MM.1S (cell line): ENCODE results near the gene RHOBTB3.

ENCODE experiments used
- DNase-seq: peaks from one replicate; pipeline ENCODE4 v3.0.0-alpha.2; 2015
- H2AFZ ChIP-seq: fragments of 300-600 bp; sonication (generic); 2 replicates; pipeline ENCODE4 v1.6.0; 2016; ENCODE audit warnings: antibody characterized with exemption, low read length
- H3F3A ChIP-seq: fragments of 300-600 bp; sonication (generic); 2 replicates; pipeline ENCODE4 v1.6.1; 2016; ENCODE audit warnings: mild to moderate bottlenecking, antibody characterized with exemption, low read length, moderate library complexity, mixed read lengths; ENCODE audit not compliant: insufficient read depth
- H3K27ac ChIP-seq: fragments of 300-600 bp; sonication (generic); 2 replicates; pipeline ENCODE4 v1.5.1; 2016; ENCODE audit warnings: mild to moderate bottlenecking, low read length
- H3K27me3 ChIP-seq: fragments of 300-600 bp; sonication (generic); replicated peaks from 2 replicates; pipeline ENCODE4 v1.6.0; 2016; ENCODE audit warnings: low read length; ENCODE audit not compliant: insufficient read depth
- H3K36me3 ChIP-seq: fragments of 300-600 bp; sonication (generic); replicated peaks from 2 replicates; pipeline ENCODE4 v1.6.1; 2016; ENCODE audit warnings: mild to moderate bottlenecking, low read length, mixed read lengths; ENCODE audit not compliant: insufficient read depth
- H3K4me1 ChIP-seq: fragments of 300-600 bp; sonication (generic); 2 replicates; pipeline ENCODE4 v1.6.1; 2016; ENCODE audit warnings: low read length, mixed read lengths
- H3K4me2 ChIP-seq: fragments of 300-600 bp; sonication (generic); 2 replicates; pipeline ENCODE4 v1.6.0; 2016; ENCODE audit warnings: low read depth, low read length
- H3K4me3 ChIP-seq: fragments of 300-600 bp; sonication (generic); 2 replicates; pipeline ENCODE4 v1.5.1; 2016; ENCODE audit warnings: low read length, mixed read lengths
- H3K79me2 ChIP-seq: fragments of 300-600 bp; sonication (generic); 2 replicates; pipeline ENCODE4 v1.6.1; 2016; ENCODE audit warnings: mixed run types, low read length, mixed read lengths
- H3K9ac ChIP-seq: fragments of 300-600 bp; sonication (generic); 2 replicates; pipeline ENCODE4 v1.6.1; 2016; ENCODE audit warnings: low read length, mixed read lengths
- H3K9me2 ChIP-seq: fragments of 300-600 bp; sonication (generic); replicated peaks from 2 replicates; pipeline ENCODE4 v1.6.1; 2016; ENCODE audit warnings: mild to moderate bottlenecking, low read length, mixed read lengths; ENCODE audit not compliant: insufficient read depth
- H3K9me3 ChIP-seq: fragments of 300-600 bp; sonication (generic); replicated peaks from 2 replicates; pipeline ENCODE4 v1.6.1; 2016; ENCODE audit warnings: mild to moderate bottlenecking, low read length, mixed read lengths; ENCODE audit not compliant: insufficient read depth
- H4K20me1 ChIP-seq: fragments of 300-600 bp; sonication (generic); 2 replicates; pipeline ENCODE4 v1.6.1; 2016; ENCODE audit warnings: mild to moderate bottlenecking, low read length, moderate library complexity, mixed read lengths; ENCODE audit not compliant: insufficient read depth
- CTCF ChIP-seq: fragments of 300-600 bp; sonication (generic); IDR thresholded peaks from 2 replicates; pipeline ENCODE4 v1.5.1; 2016; ENCODE audit warnings: antibody characterized with exemption, low read length, mixed read lengths
- EZH2 ChIP-seq: fragments of 300-600 bp; sonication (generic); optimal IDR thresholded peaks from 2 replicates; pipeline ENCODE3; 2017; ENCODE audit warnings: low read depth, mild to moderate bottlenecking, antibody characterized with exemption, low read length, mixed read lengths
- EZH2phosphoT487 ChIP-seq: fragments of 300-600 bp; sonication (generic); IDR thresholded peaks from 2 replicates; pipeline ENCODE4 v1.6.1; 2018; ENCODE audit warnings: antibody characterized with exemption, low read length

The RHOBTB3 gene

DNA sequence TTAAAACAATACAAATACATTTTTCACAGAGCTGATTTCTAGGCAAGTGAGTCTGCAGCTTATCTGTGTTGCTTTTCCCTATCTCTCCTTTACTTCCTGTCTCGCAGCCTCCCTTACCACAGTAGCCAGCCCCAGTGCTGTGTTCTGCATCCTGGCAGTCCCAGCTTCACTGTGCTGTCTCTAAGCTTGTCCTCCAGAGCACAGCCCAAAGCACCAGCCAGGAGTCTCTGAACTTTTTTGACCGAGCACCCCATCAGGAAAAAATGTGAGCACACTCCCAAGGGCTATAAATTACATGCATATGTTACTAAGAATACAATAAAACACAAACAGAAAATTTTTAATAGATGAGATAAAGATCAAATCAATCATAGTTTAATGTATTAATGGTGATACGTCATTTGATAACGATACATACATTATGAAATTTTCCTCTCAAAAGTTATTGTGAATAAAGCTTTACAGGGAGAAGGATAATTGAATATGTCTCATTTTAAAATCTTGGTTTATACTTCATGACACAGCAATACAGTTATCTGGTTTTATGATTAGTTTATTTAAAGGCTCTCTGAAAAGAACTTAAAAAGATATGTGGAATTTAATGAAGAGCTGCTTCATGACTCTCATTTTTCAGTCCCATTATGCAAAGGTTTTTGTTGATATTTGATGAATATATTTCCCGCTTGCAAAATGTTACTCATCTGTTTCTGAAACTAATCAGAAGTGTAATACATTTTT is 7.3 kb upstream of the RHOBTB3 start:
- Histone ChIP-seq H3K79me2 (no peaks in the 10 kb centered on the region), H3K4me1 (peaks cover 37% of the 10 kb centered on the region), H3K9ac (no peak overlapping the region), H3K9me2 (no peaks in the 10 kb centered on the region), H3K27me3 (no peaks in the 10 kb centered on the region), H2AFZ (no peak overlapping the region), H3K27ac (no peak overlapping the region), H3K4me3 (no peak overlapping the region), H3F3A (peaks cover 15% of the 10 kb centered on the region), H4K20me1 (no peaks in the 10 kb centered on the region), H3K9me3 (no peaks in the 10 kb centered on the region), H3K4me2 (no peak overlapping the region), H3K36me3 (no peaks in the 10 kb centered on the region)
- no peak for TF ChIP-seq EZH2
- TF ChIP-seq EZH2phosphoT487: no peak
- no peak for TF ChIP-seq CTCF
- no peak for DNase-seq

GRCh38 chr5:95725071-95725820 is 5.9 kb upstream of the RHOBTB3 start:
- Histone ChIP-seq H4K20me1 (no peaks in the 10 kb centered on the region), H3K4me1 (peaks cover 44% of the 10 kb centered on the region), H3K4me3 (peak overlapping the region; percentile 49; the same call in 1 of the 2 replicates), H3K27me3 (no peaks in the 10 kb centered on the region), H3K79me2 (no peaks in the 10 kb centered on the region), H3F3A (peaks cover 16% of the 10 kb centered on the region), H3K27ac (peak overlapping the region; percentile 65; the same call in 1 of the 2 replicates), H3K36me3 (no peaks in the 10 kb centered on the region), H2AFZ (no peak overlapping the region), H3K9me3 (no peaks in the 10 kb centered on the region), H3K9me2 (no peaks in the 10 kb centered on the region), H3K4me2 (peak overlapping the region; percentile 87), H3K9ac (peak overlapping the region; percentile 43; the same call in 1 of the 2 replicates)
- TF ChIP-seq EZH2phosphoT487: no peak
- no peak for TF ChIP-seq EZH2
- TF ChIP-seq CTCF: no peak
- DNase-seq: no peak

DNA sequence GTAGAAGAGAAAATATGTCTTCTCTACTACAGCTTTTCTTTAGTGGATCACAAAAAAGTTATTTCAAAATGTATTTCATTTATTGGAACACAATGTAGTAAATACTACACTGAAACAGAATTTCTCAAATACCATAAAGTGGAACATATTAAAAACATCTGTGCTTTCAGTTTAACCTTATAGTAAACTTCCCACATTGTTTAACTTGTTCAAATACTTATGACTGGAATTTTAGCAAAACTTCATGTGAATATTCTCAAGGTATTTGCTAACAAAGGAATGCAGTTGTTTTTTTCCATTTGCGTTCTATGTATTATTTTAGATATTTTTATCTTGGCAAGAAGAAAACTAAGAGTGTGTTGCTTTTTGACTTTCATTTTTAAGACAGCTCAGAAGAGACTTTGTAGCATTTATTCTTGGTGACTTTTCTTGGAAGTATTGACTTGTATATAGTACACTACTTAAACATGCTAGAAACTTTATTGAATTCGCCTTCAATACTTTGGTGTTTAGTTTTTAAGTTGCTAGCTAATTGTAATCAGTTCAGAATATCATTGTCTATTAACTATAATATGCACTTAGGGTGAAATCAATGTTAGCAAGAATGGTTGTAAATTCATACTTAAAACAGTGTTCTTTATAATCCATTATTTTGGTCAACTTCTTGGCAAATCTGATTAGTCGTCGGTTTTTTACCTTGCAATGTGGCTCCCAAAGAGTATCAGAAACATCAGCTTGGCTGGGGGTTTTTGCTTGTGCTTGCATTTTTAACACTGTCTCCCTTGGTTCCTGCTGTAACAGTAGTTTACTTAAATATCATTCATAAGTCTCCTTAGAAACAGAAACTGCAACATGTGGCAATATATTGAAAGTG is 5.0 kb upstream of the RHOBTB3 start:
- DNase-seq: peak; percentile 86
- Histone ChIP-seq H2AFZ (peak overlapping the region; percentile 30), H3K4me3 (peak overlapping the region; percentile 49), H3K27ac (peak overlapping the region; percentile 65), H4K20me1 (no peaks in the 10 kb centered on the region), H3K4me2 (peak overlapping the region; percentile 87), H3K9me3 (no peaks in the 10 kb centered on the region), H3K79me2 (no peaks in the 10 kb centered on the region), H3K4me1 (peaks cover 49% of the 10 kb centered on the region), H3K9ac (peak overlapping the region; percentile 43; the same call in 1 of the 2 replicates), H3K36me3 (no peaks in the 10 kb centered on the region), H3K27me3 (no peaks in the 10 kb centered on the region), H3F3A (peaks cover 21% of the 10 kb centered on the region), H3K9me2 (no peaks in the 10 kb centered on the region)
- TF ChIP-seq EZH2: no peak
- TF ChIP-seq CTCF: no peak
- TF ChIP-seq EZH2phosphoT487: no peak
